Mucosa of descending colon (tissue), 3 donors: ENCODE results near the gene SMG7. TPM values are rescaled to one million over a fixed set of nuclear protein-coding genes. Genes with fewer than 3 reads are reported as not detected.

ENCODE experiments used
- ATAC-seq: fragments of 200-7000 bp; cut with Tn5 transposase; one replicate; pipeline ENCODE4 v1.9.1; 2020; ENCODE audit warnings: mild to moderate bottlenecking, moderate library complexity
- DNase-seq, 3 donors: peaks; one replicate each; pipeline ENCODE4 v3.0.0-alpha.2; 2020
- H3K36me3 ChIP-seq: fragments of 200-600 bp; one replicate; pipeline ENCODE4 v1.8.0; 2021; ENCODE audit warnings: low read depth, mild to moderate bottlenecking
- H3K4me1 ChIP-seq: fragments of 200-600 bp; one replicate; pipeline ENCODE4 v1.8.0; 2021; ENCODE audit warnings: low read depth, mild to moderate bottlenecking
- H3K4me3 ChIP-seq: fragments of 200-600 bp; one replicate; pipeline ENCODE4 v1.8.0; 2021; ENCODE audit warnings: mild to moderate bottlenecking
- H3K9me3 ChIP-seq: fragments of 200-600 bp; one replicate; pipeline ENCODE4 v1.8.0; 2021; ENCODE audit warnings: mild to moderate bottlenecking
- CTCF ChIP-seq: fragments of 200-600 bp; IDR thresholded peaks from one replicate; pipeline ENCODE4 v1.8.0; 2022; ENCODE audit warnings: antibody characterized with exemption, mild to moderate bottlenecking
- intact Hi-C, 2 donors: fragments of 100-400 bp; cut with DNase I in 1 of 2; cut with micrococcal nuclease in 1 of 2; formaldehyde crosslinking; loops; one replicate each; pipeline versions ENCODE4 v1.11.0 to v1.11.1; 2022; cut with DNase I, micrococcal nuclease
- total RNA-seq, 3 donors: library from RNA; stranded (reverse); fragmentation: NEBNext Ultra II Directional in 2 of 3; extraction: Animal tissue kit (Norgen Biotek cat#: 25700) in 2 of 3; gene quantifications; one replicate each; pipeline versions ENCODE4 v1.2.1 to v1.2.4, GENCODE V29; 2021 to 2023
- donor health status: DM: no; HTN: no; CAD: no; lungs with moderate emphysema.
- donor health status: DM: no; HTN: no; CAD: no.
- donor health status: DM: no; HTN: yes; CAD: no.

Gene SMG7
- total RNA-seq, 3 donors from 2014 or later, result 62.7 to 69.9 (median 66.4) TPM

- DNase-seq, result no peak
- intact Hi-C loops, result no loop called here
Measured at GRCh38 chr1:183487674-183488442, 15.6 kb downstream of the SMG7 start.

GRCh38 chr1:183490932-183491331, 18.6 kb downstream of the SMG7 start:
- intact Hi-C loops, result no loop called here
- no peak for ATAC-seq

More at GRCh38 chr1:183487674-183488442, 15.6 kb downstream of the SMG7 start:
- no peak for TF ChIP-seq CTCF
- no peaks in the 10 kb centered on the region for H3K36me3 ChIP-seq
- no peaks in the 10 kb centered on the region for H3K4me1 ChIP-seq
- H3K9me3 ChIP-seq, result no peaks in the 10 kb centered on the region
- ATAC-seq, result no peak
- H3K4me3 ChIP-seq, result no peak overlapping the region

DNA sequence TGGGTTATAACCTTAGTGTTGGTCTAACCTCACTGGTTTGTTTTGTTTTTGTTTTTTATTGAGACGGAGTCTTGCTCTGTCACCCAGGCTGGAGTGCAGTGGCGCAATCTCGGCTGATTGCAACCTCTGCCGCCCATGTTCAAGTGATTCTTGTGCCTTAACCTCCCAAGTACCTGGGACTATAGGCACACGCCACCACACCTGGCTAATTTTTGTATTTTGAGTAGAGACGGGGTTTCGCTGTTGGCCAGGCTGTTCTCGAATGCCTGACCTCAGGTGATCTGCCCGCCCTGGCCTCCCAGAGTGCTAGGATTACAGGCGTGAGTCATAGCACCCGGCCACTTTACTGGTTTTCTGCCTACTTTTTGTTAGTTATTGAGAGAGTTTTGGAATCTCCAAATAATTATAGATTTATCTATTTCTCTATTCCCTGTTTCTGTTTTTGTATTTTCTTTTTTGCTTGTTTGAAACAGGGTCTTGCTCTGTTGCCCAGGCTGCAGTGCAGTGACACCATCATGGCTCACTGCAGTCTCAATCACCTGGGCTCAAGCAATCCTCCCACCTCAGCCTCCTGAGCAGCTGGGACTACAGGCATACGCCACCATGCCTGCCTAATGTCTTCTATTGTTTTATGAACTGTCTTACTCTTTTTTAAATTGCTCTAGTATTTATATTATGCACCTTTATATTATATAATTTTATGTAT, 21.4 kb downstream of the SMG7 start:
- no peaks in the 10 kb centered on the region for H3K4me1 ChIP-seq
- no peaks in the 10 kb centered on the region for H3K36me3 ChIP-seq
- DNase-seq, result no peak
- intact Hi-C loops, result no loop called here
- TF ChIP-seq CTCF, result no peak
- no peak overlapping the region for H3K4me3 ChIP-seq
- H3K9me3 ChIP-seq, result no peaks in the 10 kb centered on the region
- ATAC-seq, result no peak

More at GRCh38 chr1:183490932-183491331, 18.6 kb downstream of the SMG7 start:
- Histone ChIP-seq H3K4me3 (no peak overlapping the region), H3K9me3 (no peaks in the 10 kb centered on the region), H3K36me3 (no peaks in the 10 kb centered on the region), H3K4me1 (no peaks in the 10 kb centered on the region)
- no peak for TF ChIP-seq CTCF
- no peak for DNase-seq

GRCh38 chr1:183495420-183495819, 23.1 kb downstream of the SMG7 start:
- ATAC-seq (no peak), DNase-seq (no peak)
- H3K36me3 ChIP-seq, result no peaks in the 10 kb centered on the region
- H3K9me3 ChIP-seq, result no peaks in the 10 kb centered on the region
- no peak for TF ChIP-seq CTCF
- no peak overlapping the region for H3K4me3 ChIP-seq
- intact Hi-C loops, result no loop called here
- no peaks in the 10 kb centered on the region for H3K4me1 ChIP-seq

GRCh38 chr1:183497218-183497617, 24.9 kb downstream of the SMG7 start:
- Histone ChIP-seq H3K36me3 (no peaks in the 10 kb centered on the region), H3K9me3 (no peaks in the 10 kb centered on the region), H3K4me3 (no peak overlapping the region), H3K4me1 (no peaks in the 10 kb centered on the region)
- ATAC-seq (no peak), DNase-seq (no peak)
- no peak for TF ChIP-seq CTCF
- intact Hi-C loops, result no loop called here
